Stimulated activated CD4-positive, alpha-beta T cell treated with anti-CD3 and anti-CD28 coated beads, Interleukin-1b, Interleukin-23, amount 100 ng/mL, for 1 hour (primary cell): Measurements from ENCODE around the gene CMTM2.
"Not testable (repeated sequence)": the region's sequence is repeated elsewhere in the genome, so short reads cannot be mapped to it uniquely, and the experiment has no call there.

ENCODE experiments used
- DNase-seq, 2 donors: peaks; one replicate each; pipeline ENCODE4 v3.0.0-alpha.2; 2020; ENCODE audit warnings: low read depth in 2 of 2

CMTM2 gene

DNA sequence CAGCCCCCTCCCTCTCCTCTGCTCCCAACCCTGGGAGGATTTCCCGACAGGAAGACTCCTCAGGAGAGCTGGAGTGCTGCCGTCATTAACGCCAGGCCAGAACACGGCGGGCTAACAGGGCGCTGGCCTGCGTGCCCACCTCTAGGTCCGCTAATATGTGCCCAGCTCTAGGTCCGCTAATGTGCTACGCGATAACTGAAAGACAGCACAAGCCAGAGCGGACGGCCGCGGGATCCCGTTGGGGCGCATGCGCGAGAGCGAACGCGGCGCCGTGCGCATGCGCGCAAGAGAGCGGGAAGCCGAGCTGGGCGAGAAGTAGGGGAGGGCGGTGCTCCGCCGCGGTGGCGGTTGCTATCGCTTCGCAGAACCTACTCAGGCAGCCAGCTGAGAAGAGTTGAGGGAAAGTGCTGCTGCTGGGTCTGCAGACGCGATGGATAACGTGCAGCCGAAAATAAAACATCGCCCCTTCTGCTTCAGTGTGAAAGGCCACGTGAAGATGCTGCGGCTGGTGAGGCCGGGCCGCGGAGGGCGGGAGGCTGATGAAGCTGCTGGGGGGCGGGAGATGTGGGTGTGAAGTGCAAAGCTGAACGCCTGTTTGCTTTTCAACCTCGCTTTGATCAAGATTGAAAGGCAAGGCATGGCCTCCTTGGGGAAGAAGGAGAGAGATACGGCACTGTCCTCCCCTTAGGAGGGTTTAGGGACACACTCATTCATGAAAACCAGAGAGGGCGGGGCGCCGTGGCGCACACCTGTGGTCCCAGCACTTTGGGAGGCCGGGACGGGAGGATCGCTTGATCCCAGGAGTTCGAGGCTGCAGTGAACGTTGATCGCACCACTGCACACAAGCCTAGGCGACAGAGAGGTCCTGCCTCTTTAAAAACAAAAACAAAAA, 26.7 kb upstream of the CMTM2 start, which contains the start of gene CKLF:
TSS of gene CKLF (plus strand) at position 291 of the 892 bp plus-strand sequence. CDS start at position 431, 140 bp downstream.
- DNase-seq: peak; percentile 75 to 79

DNA sequence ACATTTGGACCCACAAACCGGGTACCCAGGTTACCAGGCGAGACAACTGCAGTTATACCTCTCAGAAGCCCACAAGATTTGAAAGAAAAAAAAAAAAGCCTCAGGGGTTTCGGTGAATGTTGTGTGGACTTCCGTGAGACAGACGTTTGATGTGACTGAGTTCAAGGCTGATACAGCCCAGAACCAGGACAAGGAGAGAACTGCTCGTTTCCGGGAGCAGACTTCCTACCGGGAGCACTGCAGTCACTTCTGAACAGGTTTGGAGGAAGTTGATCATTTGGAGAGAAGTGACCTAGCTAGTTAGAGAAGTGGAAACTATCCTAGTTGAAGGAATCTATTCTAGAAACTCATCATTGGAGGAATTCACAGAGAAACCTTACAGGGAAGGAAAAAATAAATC, 26.0 kb upstream of the CMTM2 start:
- no peak for DNase-seq

DNA sequence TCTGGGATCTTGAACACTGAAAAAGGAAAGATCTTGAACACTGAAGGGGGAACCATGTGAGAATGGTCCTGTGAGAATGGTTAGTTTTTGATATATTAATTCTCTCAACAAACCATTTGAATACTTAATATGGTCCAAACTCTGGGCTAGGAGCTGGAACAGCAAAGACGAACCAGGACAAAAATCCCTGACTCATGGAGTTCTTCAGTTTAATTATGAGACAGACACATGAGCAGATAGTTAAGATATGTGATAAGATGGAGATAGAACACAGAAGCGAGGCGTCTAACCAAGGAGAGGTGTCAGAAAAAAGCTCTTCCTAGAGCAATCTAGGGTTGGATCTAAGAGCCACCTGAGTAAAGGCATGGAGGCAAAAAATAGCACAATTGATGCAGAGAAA, 25.2 kb upstream of the CMTM2 start:
- DNase-seq: no peak

DNA sequence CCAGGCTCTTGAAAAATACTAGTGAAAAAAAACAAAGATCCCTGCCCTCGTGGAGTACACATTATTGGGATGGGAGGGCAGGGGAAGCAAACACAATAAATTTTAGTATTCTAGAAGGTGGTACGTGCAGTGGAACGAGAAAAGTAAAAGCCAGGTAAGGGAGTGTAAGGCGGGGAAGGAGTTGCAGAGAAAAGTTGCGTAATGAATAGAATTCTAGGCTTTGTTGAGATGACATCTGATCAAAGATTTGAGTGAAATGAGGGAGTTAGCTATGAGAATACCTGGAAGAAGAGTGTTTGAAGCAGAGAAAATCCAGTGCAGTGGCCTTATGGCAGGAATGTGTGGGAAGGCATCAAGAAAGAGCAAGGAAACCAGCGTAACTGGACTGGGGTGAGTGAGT, 24.8 kb upstream of the CMTM2 start:
- DNase-seq: no peak

DNA sequence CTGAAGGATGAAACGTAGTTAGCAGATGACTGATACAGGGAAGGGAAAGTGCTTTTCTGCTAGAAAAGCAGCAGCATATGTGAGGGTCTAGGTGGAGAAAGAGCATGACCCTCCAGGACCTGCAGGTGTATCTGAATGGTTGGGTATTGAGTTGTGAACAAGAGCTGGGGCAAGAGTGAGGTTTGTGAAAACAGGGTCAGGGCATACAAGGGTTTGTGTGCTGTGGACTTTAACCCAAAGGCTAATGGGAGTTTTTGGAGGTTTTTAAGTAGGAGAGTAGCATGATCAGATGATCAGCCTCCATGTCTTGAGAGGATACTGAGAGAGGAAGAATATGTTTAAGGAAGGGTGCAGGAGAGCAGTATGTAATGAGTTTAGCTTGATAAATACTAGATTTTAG, 19.2 kb upstream of the CMTM2 start:
- no peak for DNase-seq

DNA sequence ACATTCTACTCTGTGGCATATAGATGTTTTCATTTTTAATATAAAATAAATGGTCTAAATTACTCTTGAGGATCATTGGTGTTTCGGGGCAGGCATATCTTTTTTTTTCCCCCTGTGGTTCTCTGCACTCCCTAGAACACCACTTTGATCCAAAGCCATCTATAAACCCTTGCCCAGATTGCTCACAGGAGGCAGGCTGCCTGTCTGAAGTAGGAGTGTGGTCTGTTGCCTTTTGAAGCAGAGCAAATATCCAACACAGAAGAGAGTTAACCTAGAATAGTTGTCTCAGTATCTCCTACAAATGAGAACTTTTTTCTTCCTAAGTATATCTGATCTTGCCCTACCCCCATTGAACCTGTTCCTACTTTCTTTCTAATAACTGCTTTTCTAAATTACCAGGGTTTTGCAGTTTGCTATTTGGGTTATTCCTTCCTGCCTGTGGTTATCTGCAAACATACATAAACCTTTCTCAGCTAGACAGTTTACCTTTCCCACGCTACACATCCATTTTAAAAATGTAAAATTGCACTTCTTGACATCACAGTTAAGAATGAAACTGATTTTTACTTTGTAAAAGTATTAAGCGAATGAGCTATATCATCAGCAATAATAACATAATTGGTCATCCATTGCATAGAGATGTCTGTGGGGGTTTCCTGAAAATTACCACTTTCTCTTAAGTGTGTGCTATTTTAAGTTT, 17.7 kb upstream of the CMTM2 start:
- no peak for DNase-seq

DNA sequence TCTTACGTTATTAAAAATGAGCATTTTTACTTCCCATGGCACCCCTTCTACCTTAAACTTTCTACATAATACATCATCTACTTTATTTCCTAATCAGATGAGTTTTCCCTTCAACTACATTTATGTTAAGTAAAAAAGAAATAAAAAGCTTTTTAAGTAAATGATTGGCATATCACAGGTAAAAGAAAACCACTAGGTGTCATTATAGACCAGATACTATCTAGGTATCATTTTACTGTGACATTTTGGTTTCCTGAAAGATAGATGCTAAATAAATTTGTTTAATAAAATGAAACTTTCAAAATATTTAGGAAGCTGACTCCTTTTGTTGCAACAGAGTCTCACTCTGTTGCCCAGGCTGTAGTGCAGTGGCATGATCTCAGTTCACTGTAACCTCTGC, 16.9 kb upstream of the CMTM2 start:
- DNase-seq: no peak

DNA sequence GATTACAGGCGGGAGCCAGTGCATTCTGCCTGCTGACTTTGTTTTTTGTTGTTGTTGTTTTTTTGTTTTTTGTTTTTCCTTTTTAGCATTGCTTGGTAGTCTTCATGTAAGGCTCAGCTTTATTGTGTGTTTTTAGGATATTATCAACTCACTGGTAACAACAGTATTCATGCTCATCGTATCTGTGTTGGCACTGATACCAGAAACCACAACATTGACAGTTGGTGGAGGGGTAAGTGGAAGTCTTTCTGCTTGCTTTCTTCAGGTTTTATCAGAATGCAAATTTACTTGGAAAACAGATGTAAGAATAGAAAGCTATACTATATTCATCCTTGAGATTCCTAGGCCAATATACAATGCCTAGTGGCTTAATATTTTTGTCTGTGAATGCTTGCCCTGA, 16.3 kb upstream of the CMTM2 start:
- no peak for DNase-seq

DNA sequence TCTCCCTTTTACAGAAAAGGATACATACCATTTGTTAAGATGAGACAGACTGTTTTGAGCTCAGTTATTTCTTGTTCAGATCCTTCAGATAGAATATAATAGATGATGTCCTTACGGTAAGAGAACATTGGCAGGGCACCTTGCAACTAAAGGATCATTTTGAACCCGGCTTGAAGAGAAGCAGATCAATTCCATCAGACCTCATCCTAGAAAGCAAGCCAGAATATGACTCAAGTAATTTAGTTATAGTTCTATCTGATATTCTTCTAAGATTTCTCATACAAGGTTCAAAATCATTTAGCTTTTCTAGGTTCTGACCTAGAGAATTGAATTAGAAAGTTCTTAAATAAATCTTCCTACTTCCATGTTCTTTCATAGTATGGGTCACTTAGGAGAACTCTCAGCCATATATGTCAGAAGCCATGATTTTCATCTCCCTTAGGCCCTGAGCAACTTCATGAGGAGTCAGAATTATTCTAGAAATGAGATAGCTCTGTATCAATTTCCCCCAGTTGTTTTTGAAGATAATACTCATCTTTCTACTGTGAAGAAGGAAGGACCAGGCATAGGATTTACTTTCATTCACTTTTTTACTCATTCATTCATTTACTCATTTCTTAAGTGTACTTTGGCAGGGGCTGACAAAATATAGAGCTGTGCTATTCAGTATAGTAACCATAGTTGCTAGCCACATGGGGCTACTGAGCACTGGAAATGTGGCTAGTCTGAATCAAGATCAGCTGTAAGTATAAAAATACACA, 15.5 kb upstream of the CMTM2 start:
- no peak for DNase-seq

DNA sequence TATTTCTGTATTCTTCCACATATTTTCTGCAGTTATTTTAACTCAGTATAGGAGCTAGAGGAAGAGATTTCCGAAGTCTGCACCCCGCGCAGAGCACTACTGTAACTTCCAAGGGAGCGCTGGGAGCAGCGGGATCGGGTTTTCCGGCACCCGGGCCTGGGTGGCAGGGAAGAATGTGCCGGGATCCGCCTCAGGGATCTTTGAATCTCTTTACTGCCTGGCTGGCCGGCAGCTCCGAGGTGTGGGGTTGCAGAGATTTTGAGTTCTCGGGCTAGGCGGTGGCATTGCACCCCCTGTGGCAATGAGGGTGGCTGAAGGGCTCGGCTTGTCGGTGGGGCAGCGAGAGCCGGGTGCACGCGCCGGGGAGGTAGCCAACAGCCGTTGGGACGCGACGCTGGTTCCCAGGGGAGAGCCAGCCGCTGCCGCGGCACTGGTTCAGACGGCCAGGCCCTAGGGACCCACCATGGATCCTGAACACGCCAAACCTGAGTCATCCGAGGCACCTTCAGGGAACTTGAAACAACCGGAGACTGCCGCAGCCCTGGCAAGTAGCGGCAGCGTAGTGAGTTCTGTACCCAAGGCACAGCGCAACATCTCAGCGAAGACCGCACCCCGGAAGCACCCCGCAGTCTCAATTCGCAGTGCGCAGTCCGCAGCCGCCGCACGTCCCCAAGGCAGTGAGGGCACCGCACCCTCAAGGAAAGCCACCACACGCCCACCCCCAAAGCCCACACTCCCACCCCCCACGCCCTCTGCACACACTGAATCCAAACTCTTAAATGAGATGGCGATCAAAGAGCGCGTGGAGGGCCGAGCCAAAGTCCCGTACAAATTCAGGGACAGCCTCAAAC, 13.0 kb upstream of the CMTM2 start, which contains the start of gene CMTM1:
TSS of gene CMTM1 (plus strand) at position 389 of the 851 bp plus-strand sequence. CDS start at position 464, 75 bp downstream.
- DNase-seq: no peak

DNA sequence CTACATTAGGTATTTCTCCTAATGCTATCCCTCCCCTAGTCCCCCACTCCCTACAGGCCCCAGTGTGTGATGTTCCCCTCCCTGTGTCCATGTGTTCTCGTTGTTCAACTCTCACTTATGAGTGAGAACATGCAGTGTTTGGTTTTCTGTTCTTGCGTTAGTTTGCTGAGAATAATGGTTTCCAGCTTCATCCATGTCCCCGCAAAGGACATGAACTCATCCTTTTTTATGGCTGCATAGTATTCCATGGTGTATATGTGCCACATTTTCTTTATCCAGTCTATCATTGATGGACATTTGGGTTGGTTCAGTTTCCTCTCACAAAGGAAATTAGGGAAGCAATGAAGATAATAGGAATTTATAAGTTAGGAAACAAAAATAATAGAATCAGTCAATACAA, 12.0 kb upstream of the CMTM2 start:
- DNase-seq: not testable (repeated sequence)

DNA sequence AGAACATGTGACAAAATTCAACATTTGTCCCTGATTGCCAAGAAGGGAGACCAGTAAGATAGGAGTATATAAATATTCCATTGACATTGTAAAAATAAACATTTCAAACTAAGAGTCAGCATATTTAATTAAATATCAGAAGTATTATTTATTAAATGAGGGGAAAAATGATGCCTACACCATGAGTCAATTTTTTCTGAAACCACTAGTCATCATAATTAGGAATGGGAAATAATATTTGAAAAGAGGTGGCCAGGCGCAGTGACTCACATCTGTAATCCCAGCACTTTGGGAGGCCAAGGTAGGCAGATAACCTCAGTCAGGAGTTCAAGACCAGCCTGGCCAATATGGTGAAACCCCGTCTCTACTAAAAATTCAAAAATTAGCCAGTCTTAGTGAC, 10.9 kb upstream of the CMTM2 start:
- DNase-seq: no peak

DNA sequence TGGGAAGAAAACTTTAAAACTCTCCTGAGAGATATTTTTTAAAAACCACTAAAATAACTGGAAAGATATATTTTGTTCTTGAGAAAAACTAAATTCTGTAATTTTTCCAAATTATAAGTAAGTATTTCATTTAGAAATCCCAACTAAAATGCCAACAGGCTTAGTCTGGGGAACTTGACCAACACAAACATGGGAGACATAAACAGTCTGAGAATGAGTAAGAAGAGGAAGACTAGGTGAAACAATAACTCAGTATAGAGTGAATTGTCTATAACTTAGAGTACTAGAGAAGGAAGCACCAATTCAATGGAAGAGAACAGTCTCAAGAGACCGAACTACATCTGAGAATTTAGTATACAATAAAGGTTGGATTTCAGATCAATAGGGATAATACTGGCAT, 10.1 kb upstream of the CMTM2 start:
- DNase-seq: no peak

DNA sequence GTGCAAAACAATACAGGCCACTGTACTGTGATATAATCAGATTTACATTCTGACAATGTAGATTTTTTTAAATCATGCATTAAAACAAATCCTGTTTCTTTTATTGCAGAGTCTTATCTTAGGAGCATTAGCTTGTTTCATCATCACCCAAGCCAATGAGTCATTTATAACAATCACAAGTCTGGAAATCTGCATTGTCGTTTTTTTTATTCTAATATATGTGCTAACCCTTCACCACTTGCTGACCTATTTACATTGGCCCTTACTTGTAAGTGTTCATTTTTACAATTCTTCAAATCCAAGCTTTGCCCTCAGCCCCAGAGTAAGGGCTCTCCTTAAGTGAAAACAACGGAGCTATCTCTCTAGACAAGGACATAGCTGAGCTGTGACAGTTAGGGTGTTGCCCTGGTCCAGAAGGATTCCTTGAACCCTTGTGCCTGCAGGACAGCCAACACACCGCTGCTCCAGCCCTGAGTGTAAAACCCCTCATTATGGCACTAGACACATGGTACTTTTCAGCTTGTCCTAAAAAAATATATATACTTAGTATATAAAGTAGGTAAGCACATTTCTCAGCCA, 9.3 kb upstream of the CMTM2 start:
- DNase-seq: no peak

DNA sequence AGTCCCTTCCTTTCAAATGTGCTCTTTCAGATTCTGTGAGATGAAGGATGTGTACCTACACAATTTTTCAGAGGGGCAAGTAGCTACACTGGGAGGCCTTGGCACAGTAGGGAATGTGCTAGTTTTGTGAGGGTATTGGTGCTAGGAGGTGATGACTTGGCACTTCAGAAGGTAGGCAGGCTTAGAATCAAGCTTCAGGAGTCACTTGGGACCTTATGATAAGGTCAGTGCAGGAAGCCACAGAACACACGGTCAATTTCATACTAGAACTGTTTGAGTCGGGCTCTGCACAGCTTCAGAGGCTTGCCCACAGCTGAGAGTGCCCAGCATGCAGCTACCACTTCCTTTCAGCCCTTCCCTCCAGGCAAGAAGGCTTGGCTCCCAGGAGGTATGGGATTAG, 6.9 kb upstream of the CMTM2 start:
- DNase-seq: no peak

DNA sequence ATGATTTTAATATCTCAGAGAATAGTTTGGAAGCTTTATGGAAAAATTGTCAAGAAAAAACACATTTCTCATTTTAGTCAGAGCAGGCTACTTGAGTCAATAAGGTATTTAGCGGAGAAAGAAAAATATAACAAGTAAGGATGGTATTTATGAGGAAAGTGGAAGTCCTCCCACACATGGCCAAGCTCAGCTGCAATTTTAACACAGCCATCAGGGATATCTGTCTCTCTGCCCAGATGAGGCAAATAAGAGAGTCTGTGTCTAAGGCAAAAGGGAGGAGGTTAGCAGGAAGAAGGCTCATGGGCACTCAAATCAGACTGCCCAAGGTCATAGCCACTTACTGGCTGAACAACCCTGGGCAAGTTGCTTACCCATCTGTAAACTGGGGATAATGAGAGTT, 5.2 kb upstream of the CMTM2 start:
- no peak for DNase-seq

DNA sequence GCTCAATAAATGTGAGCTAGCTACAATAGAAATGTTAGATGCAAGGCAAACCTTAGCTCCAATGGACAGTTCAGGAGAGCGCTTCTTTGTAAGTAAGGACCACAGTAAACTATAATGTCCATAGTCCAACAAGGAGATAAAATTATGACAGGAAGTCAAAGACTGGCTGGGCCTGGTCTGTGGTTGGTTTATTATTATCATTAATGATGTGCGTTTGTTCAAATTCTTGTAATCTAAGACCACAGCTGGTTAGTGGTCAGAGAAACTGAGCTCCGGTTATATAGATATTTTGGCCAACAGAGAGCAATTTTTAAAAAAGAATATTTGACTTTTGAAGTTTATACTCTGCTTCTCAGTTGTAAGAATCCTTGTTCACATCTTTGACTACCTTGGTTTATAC, 4.7 kb upstream of the CMTM2 start:
- no peak for DNase-seq

DNA sequence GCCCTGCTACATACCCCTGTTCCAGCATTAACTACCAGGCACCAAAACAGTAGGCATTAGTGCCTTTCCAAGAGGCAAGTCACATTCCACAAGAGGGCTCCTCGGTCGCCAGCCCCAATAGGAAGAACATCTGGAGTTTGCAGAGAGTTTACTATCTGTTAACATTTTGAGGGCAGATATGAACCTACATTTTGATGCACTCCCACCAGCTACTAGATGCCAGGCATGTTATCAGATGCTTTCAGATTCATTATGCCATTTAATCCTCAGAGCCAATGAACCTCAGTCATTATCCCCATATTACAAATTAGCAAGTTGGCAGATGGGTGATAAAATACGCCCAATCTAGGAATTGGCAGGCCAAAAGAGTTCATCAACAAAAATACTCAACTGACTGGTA, 4.2 kb upstream of the CMTM2 start:
- DNase-seq: no peak

DNA sequence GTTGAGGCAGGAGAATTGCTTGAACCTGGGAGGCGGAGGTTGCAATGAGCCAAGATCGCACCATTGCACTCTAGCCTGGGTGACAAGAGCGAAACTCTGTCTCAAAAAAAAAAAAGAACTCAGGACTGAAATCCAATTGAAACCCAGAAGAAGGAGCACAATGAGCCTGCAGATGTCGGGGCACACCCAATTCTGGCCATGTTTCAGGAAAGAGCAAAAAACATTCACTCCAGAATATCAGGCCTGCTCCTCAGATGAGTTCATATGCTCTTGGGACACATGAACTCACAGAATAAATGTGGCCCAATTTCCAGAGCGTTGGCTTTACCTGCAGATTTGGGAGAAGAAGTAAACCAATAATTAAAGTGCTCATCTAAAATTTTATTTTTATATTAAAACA, 3.0 kb upstream of the CMTM2 start:
- no peak for DNase-seq

DNA sequence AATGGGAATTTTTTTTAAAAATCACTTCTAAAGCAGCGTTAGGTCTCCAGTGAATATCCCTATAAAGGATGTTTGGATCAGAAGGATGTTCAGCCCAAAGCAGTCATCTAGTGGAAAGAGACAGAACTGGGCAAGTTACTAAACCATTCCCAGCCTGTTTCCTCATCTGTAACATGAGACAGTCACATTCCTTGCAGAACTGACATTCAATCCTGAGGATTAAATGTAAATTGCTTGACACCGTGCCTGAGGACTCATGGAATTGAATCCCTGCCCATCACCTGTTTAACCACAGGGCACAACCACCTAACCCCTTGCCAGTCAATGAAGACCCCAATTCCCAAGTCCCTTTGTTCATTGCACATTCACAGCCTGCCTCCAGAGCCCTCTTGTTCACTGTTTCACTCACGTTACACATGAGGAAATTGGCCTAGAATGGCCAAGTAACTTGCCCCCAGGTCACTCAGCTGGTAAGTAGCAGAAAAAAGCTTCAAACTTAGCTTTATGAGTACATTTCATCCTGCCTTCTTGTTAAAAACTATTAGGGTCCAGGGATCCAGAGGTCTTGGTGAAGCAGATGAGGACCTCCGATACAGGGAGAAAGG, 1.4 kb downstream of the CMTM2 start:
- DNase-seq: no peak
